Astrocyte of the hippocampus (primary cell): Measurements from ENCODE around the gene TMCC2.
"Not testable (repeated sequence)": the region's sequence is repeated elsewhere in the genome, so short reads cannot be mapped to it uniquely, and the experiment has no call there.

Experiments
- DNase-seq: peaks from one replicate; pipeline ENCODE4 v3.0.0; 2011; ENCODE audit warnings: low read depth, low spot score

TMCC2 gene

GRCh38 chr1:205279986-205280385 is 52.2 kb downstream of the TMCC2 start:
- no peak for DNase-seq

- DNase-seq: not testable (repeated sequence)
Observed at GRCh38 chr1:205280666-205281395, 53.1 kb downstream of the TMCC2 start.

- no peak for DNase-seq
Observed at GRCh38 chr1:205283270-205284147, 55.8 kb downstream of the TMCC2 start.

GRCh38 chr1:205284420-205285144 is 56.8 kb downstream of the TMCC2 start:
- DNase-seq: peak; percentile 98

GRCh38 chr1:205285381-205286101 is 57.8 kb downstream of the TMCC2 start:
- peak; percentile 67 for DNase-seq

GRCh38 chr1:205286335-205286950 is 58.7 kb downstream of the TMCC2 start:
- DNase-seq: peak; percentile 84

- no peak for DNase-seq
Observed at GRCh38 chr1:205287076-205287475, 59.3 kb downstream of the TMCC2 start.

GRCh38 chr1:205287767-205288559 is 60.2 kb downstream of the TMCC2 start:
- no peak for DNase-seq

- DNase-seq: no peak
Observed at GRCh38 chr1:205291596-205291995, 63.9 kb downstream of the TMCC2 start.

GRCh38 chr1:205293350-205294074 is 65.8 kb downstream of the TMCC2 start:
- DNase-seq: no peak

- peak; percentile 76 for DNase-seq
Observed at GRCh38 chr1:205294175-205294917, 66.6 kb downstream of the TMCC2 start.

GRCh38 chr1:205294934-205295333 is 67.2 kb downstream of the TMCC2 start:
- no peak for DNase-seq

- DNase-seq: no peak
Observed at GRCh38 chr1:205296154-205296553, 68.4 kb downstream of the TMCC2 start.

GRCh38 chr1:205297546-205298177 is 69.9 kb downstream of the TMCC2 start:
- not testable (repeated sequence) for DNase-seq

- DNase-seq: peak; percentile 98
Observed at GRCh38 chr1:205298191-205298994, 70.6 kb downstream of the TMCC2 start.

- DNase-seq: no peak
Observed at GRCh38 chr1:205300149-205300548, 72.4 kb downstream of the TMCC2 start.

- DNase-seq: peak; percentile 99
Observed at GRCh38 chr1:205301205-205301821, 73.6 kb downstream of the TMCC2 start.
